Esophagus squamous epithelium (tissue), 5 donors: Measurements from ENCODE around the gene ZNF490. TPM values are rescaled to one million over a fixed set of nuclear protein-coding genes. Genes with fewer than 3 reads are reported as not detected.
"Not testable (repeated sequence)": the region's sequence is repeated elsewhere in the genome, so short reads cannot be mapped to it uniquely, and the experiment has no call there.

Experiments
- DNase-seq: peaks from one replicate; lab custom pipeline; 2025; lab: John Stamatoyannopoulos, UW
- H3K27ac ChIP-seq, 4 donors: fragments of 200-600 bp; sonication (generic); one replicate each; pipeline ENCODE4 v1.5.1; 2016 to 2019; ENCODE audit warnings: mild to moderate bottlenecking in 1 of 4
- H3K27me3 ChIP-seq, 4 donors: fragments of 200-600 bp; sonication (generic); 1 replicate in 3 of 4; 2 replicates in 1 of 4; pipeline versions ENCODE4 v1.5.1 to v1.6.0; 2017 to 2021; ENCODE audit warnings: antibody characterized with exemption in 1 of 4
- H3K36me3 ChIP-seq, 3 donors: fragments of 200-600 bp; sonication (generic); one replicate each; pipeline ENCODE4 v1.5.1; 2016 to 2019
- H3K4me1 ChIP-seq, 3 donors: fragments of 200-600 bp; sonication (generic); one replicate each; pipeline ENCODE4 v1.5.1; 2017 to 2019
- H3K4me3 ChIP-seq, 4 donors: fragments of 200-600 bp; sonication (generic); 1 replicate in 3 of 4; 2 replicates in 1 of 4; pipeline ENCODE4 v1.5.1; 2016 to 2019; ENCODE audit warnings: mild to moderate bottlenecking in 2 of 4, moderate library complexity in 1 of 4
- H3K9me3 ChIP-seq, 3 donors: fragments of 200-600 bp; sonication (generic); one replicate each; pipeline ENCODE4 v1.5.1; 2016 to 2019
- POLR2A ChIP-seq, 4 donors: fragments of 450-650 bp; IDR thresholded peaks; one replicate each; pipeline ENCODE4 v1.6.1; 2017; ENCODE audit warnings: antibody characterized with exemption in 4 of 4, mild to moderate bottlenecking in 4 of 4, moderate library complexity in 3 of 4
- WGBS, 2 donors: methylation state at CpG; one replicate each; pipeline ENCODE4 v1.1.5; 2018; 5-methylcytosine and 5-hydroxymethylcytosine counted together
- intact Hi-C: fragments of 100-400 bp; cut with DNase I; formaldehyde crosslinking; loops from one replicate; pipeline ENCODE4 v1.15.0; 2022
- total RNA-seq, 4 donors: library from RNA; depleted of rRNA; stranded (reverse); fragments of >200 nt; gene quantifications; one replicate each; pipeline ENCODE4 v1.1.0, GENCODE V29; 2016
- TF ChIP-seq, protein P1 (sequence below), 6 experiments: fragments of 450-650 bp in 4 of 6; fragments of 200-600 bp in 2 of 6; sonication (generic) in 2 of 6; IDR thresholded peaks; one replicate each; pipeline ENCODE4 v1.5.1; 2016 to 2019; ENCODE audit warnings: antibody characterized with exemption in 6 of 6, mild to moderate bottlenecking in 4 of 6, moderate library complexity in 4 of 6
- donor health status: DM: yes; HTN: yes; CAD: no.

ZNF490 gene
- total RNA-seq, 4 donors from 2014 or later = 2.5 to 6.7 (median 4.2) TPM

DNA sequence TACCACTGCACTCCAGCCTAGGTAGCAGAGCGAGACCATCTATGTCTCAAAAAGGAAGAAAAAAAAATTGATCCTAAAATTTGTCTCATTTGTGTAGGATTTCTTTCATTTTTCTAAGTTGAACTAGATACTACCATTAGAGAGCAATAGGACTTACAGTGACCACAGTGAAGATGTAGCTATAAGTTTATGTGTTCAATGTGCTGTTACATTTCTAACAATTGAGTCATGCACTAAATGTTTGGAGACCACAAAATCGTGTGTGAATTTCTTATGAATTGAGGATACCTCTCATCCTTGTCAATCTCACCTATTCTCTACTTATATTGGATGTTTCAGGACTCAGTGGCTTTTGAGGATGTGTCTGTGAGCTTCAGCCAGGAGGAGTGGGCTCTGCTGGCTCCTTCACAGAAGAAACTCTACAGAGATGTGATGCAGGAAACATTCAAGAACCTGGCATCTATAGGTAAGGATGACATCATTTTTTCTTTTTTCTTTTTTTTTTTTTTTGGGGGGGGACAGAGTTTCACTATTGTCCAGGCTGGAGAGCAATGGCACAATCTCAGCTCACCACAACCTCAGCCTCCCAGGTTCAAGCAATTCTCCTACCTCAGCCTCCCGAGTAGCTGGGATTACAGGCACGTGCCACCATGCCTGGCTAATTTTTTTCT, 12.9 kb upstream of the ZNF490 start:
- TF ChIP-seq, protein P1, sequence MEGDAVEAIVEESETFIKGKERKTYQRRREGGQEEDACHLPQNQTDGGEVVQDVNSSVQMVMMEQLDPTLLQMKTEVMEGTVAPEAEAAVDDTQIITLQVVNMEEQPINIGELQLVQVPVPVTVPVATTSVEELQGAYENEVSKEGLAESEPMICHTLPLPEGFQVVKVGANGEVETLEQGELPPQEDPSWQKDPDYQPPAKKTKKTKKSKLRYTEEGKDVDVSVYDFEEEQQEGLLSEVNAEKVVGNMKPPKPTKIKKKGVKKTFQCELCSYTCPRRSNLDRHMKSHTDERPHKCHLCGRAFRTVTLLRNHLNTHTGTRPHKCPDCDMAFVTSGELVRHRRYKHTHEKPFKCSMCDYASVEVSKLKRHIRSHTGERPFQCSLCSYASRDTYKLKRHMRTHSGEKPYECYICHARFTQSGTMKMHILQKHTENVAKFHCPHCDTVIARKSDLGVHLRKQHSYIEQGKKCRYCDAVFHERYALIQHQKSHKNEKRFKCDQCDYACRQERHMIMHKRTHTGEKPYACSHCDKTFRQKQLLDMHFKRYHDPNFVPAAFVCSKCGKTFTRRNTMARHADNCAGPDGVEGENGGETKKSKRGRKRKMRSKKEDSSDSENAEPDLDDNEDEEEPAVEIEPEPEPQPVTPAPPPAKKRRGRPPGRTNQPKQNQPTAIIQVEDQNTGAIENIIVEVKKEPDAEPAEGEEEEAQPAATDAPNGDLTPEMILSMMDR (IDR thresholded peaks at IDR 0.05) = no peak
- TF ChIP-seq POLR2A (IDR thresholded peaks at IDR 0.05) = no peak
- H3K27ac ChIP-seq = no peak overlapping the region
- peaks cover 0 to 14% (median 0%) of the 10 kb centered on the region in 3 donors for H3K4me1 ChIP-seq
- H3K4me3 ChIP-seq = no peak overlapping the region
- peaks cover 32 to 71% (median 49%) of the 10 kb centered on the region in 3 donors for H3K36me3 ChIP-seq
- no peak for DNase-seq
- 84 to 90% methylated on average over 4 of the region's 4 CpGs for WGBS, 2 donors
- peaks cover 0 to 42% (median 25%) of the 10 kb centered on the region in 3 donors for H3K9me3 ChIP-seq
- intact Hi-C loops = no loop called here
- H3K27me3 ChIP-seq = no peaks in the 10 kb centered on the region

DNA sequence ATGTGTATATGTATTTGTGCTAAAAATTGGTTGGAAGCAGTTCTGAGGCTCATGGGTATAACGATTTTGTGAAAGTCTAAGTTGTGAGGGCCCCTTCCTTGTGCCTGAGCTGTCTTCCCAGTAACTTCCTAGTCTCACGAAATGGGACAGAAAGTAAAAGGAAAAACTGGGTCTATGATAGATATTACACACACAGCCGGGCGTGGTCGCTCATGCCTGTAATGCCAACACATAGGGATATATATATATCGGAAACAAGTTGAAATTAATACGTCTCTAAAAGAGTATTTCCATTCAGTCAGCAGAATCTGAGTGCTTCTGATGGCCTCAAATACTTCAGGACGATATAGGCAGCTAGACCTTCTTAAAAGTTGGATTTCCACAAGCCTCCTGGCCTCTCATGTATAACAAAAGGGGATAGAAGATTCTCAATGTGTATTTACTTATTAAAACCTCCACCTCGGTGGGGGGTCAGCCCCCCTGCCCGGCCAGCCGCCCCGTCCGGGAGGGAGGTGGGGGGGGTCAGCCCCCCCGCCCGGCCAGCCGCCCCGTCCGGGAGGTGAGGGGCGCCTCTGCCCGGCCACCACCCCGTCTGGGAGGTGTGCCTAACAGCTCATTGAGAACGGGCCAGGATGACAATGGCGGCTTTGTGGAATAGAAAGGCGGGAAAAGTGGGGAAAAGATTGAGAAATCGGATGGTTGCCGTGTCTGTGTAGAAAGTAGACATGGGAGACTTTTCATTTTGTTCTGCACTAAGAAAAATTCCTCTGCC, 10.8 kb upstream of the ZNF490 start:
- H3K9me3 ChIP-seq = peaks cover 0 to 21% (median 7%) of the 10 kb centered on the region in 3 donors
- DNase-seq, H3K4me3 ChIP-seq, H3K27me3 ChIP-seq, H3K27ac ChIP-seq, intact Hi-C loops: not testable (repeated sequence)
- H3K36me3 ChIP-seq = peaks cover 16 to 57% (median 28%) of the 10 kb centered on the region in 3 donors
- WGBS, 2 donors = 79 to 88% methylated on average over 8 of the region's 26 CpGs
- H3K4me1 ChIP-seq = peaks cover 0 to 23% (median 0%) of the 10 kb centered on the region in 3 donors

DNA sequence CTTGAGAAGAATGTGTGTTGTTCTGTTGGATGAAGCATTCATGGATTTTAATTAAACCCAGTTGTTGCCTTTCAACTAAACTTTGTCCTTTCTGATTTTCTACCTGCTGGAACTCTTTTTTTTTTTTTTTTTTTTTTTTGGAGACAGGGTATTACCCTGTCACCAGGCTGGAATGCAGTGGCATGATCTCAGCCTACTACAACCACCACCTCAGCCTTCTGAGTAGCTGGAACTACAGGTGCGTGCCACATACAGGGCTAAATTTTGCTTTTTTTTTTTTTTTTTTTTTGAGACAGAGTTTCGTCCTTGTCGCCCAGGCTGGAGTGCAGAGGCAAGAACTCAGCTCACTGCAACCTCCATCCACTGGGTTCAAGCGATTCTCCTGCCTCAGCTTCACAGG, 7.0 kb upstream of the ZNF490 start:
- Histone ChIP-seq H3K4me1 (peaks cover 0 to 58% (median 3%) of the 10 kb centered on the region in 3 donors), H3K9me3 (no peaks in the 10 kb centered on the region), H3K27me3 (no peaks in the 10 kb centered on the region), H3K27ac (no peak overlapping the region), H3K36me3 (peaks cover 0 to 57% (median 2%) of the 10 kb centered on the region in 3 donors), H3K4me3 (no peak overlapping the region)
- no peak for DNase-seq
- intact Hi-C loops = no loop called here
- 79 to 89% methylated on average over 4 of the region's 4 CpGs for whole genome bisulfite sequencing, 2 donors
- TF ChIP-seq, protein P1 (IDR thresholded peaks at IDR 0.05) = no peak
- TF ChIP-seq POLR2A (IDR thresholded peaks at IDR 0.05) = no peak

DNA sequence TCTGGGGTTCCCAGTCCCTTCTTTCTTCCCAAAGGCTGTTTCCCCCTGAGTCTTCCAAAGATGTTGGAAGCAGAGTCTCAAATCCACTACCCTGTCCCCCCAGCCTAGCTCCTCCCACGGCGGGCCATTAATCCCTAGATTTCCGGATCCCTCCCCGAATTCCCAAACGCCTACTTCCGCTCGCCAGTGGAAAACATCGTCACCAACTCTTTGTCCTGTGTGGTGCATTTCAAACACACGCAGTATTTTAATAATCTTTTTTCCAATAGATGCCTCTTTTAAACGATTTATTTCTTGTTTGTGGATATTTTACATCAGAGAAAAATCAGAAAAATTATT, 717 bp upstream of the ZNF490 start:
- H3K9me3 ChIP-seq = no peaks in the 10 kb centered on the region
- H3K27ac ChIP-seq = peak overlapping the region; percentile 99 to 100 (median 100)
- H3K27me3 ChIP-seq = no peaks in the 10 kb centered on the region
- H3K4me3 ChIP-seq = peak overlapping the region; percentile 96 to 100 (median 100)
- H3K36me3 ChIP-seq = peaks cover 0 to 65% (median 8%) of the 10 kb centered on the region in 3 donors
- TF ChIP-seq, protein P1 (IDR thresholded peaks at IDR 0.05) = no peak
- no peak for TF ChIP-seq POLR2A (IDR thresholded peaks at IDR 0.05)
- intact Hi-C loops = no loop called here
- WGBS, 2 donors = 1 to 2% methylated on average over 10 of the region's 10 CpGs
- H3K4me1 ChIP-seq = peaks cover 11 to 64% (median 12%) of the 10 kb centered on the region in 3 donors
- DNase-seq = peak; percentile 3

DNA sequence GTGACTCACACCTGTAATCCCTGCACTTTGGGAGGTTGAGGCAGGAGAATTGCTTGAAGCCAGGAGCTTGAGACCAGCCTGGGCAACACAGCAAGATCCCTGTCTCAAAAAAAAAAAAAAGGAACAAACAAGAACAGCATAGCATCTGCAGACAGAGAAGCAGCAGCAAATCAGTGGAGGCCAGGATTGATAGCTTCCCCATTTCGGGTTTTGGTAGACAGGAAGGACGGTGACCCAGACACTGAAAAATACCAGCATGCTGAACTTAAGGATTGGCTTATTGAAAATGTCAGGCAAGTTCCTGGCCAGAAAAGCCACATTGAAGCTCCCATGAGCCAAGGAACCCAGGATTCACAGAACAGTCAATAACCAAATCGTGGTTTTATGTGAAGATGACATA, 3.0 kb downstream of the ZNF490 start:
- DNase-seq = no peak
- Histone ChIP-seq H3K4me3 (no peak overlapping the region), H3K27me3 (no peaks in the 10 kb centered on the region), H3K27ac (no peak overlapping the region), H3K36me3 (peaks cover 0 to 68% (median 15%) of the 10 kb centered on the region in 3 donors), H3K4me1 (peaks cover 8 to 30% (median 12%) of the 10 kb centered on the region in 3 donors), H3K9me3 (no peaks in the 10 kb centered on the region)
- intact Hi-C loops = no loop called here
- 92 to 93% methylated on average over 3 of the region's 3 CpGs for whole genome bisulfite sequencing, 2 donors
- TF ChIP-seq, protein P1 (IDR thresholded peaks at IDR 0.05) = no peak
- no peak for TF ChIP-seq POLR2A (IDR thresholded peaks at IDR 0.05)
